H1 (cell line): ENCODE measurements around the gene DOCK10. TPM values are rescaled to one million over a fixed set of nuclear protein-coding genes. Genes with fewer than 3 reads are reported as not detected.

Experiments used
- CTCF ChIA-PET: fragments of 300-600 bp; sonication (Branson Sonifier 250); formaldehyde crosslinking; loops from one replicate; lab custom pipeline; 2021; ENCODE audit not compliant: partially characterized antibody; lab: Charles Lee
- POLR2A ChIA-PET: fragments of 300-600 bp; sonication (Branson Sonifier 250); formaldehyde crosslinking; loops from one replicate; lab custom pipeline; 2021; ENCODE audit warnings: inconsistent platforms; ENCODE audit not compliant: partially characterized antibody; lab: Charles Lee
- DNase-seq, 2 experiments: peaks; one replicate each; pipeline versions ENCODE4 v3.0.0 to v3.0.0-alpha.2; 2010 to 2022; ENCODE audit warnings: low spot score in 2 of 2, low read depth in 1 of 2, mixed read lengths in 1 of 2
- FAIRE-seq: peaks from 2 replicates; lab custom pipeline; 2011; peaks lifted over from hg19 to GRCh38; lab: Jason Lieb, UNC
- H2AFZ ChIP-seq: 2 replicates; pipeline ENCODE4 v1.8.1; 2012; ENCODE audit warnings: low read length, inconsistent platforms
- H2AK5ac ChIP-seq: 2 replicates; pipeline ENCODE4 v1.6.1; 2013; ENCODE audit warnings: low read depth, low read length
- H2BK120ac ChIP-seq: replicated peaks from 2 replicates; pipeline ENCODE3; 2013; ENCODE audit warnings: low read depth, low read length, inconsistent platforms
- H2BK12ac ChIP-seq: 2 replicates; pipeline ENCODE4 v1.6.1; 2013; ENCODE audit warnings: low read depth, low read length
- H2BK15ac ChIP-seq: 2 replicates; pipeline ENCODE4 v1.6.1; 2013; ENCODE audit warnings: low read length
- H2BK20ac ChIP-seq: 2 replicates; pipeline ENCODE4 v1.6.1; 2013; ENCODE audit warnings: low read length
- H2BK5ac ChIP-seq: 2 replicates; pipeline ENCODE4 v1.6.1; 2013; ENCODE audit warnings: low read depth, low read length
- H3K14ac ChIP-seq: 2 replicates; pipeline ENCODE4 v1.6.1; 2013; ENCODE audit warnings: inconsistent platforms; ENCODE audit not compliant: insufficient read length
- H3K18ac ChIP-seq: 2 replicates; pipeline ENCODE4 v1.6.1; 2013; ENCODE audit warnings: low read length; ENCODE audit errors: extremely low read depth
- H3K23ac ChIP-seq: 2 replicates; pipeline ENCODE4 v1.6.1; 2013; ENCODE audit warnings: inconsistent platforms; ENCODE audit not compliant: insufficient read length
- H3K23me2 ChIP-seq: 2 replicates; pipeline ENCODE4 v1.6.1; 2013; ENCODE audit warnings: low read depth, low read length
- H3K27ac ChIP-seq: 2 replicates; pipeline ENCODE4 v1.6.1; 2011; ENCODE audit warnings: low read depth, low read length, inconsistent platforms
- H3K27me3 ChIP-seq, 4 experiments: replicated peaks in 1 of 4; 1 replicate in 1 of 4; 2 replicates in 3 of 4; pipeline versions ENCODE4 v1.6.1 to v1.8.1; 2011 to 2013; ENCODE audit warnings: low read length in 3 of 4, mild to moderate bottlenecking in 3 of 4, inconsistent platforms in 2 of 4, mixed read lengths in 2 of 4, moderate library complexity in 1 of 4; ENCODE audit not compliant: control insufficient read depth in 3 of 4, insufficient read depth in 3 of 4; ENCODE audit errors: extremely low read depth in 1 of 4
- H3K36me3 ChIP-seq, 4 experiments: 2 replicates each; pipeline versions ENCODE4 v1.6.1 to v1.8.1; 2011 to 2013; ENCODE audit warnings: mild to moderate bottlenecking in 4 of 4, low read length in 3 of 4, moderate library complexity in 2 of 4, control low read depth in 1 of 4, inconsistent platforms in 1 of 4; ENCODE audit not compliant: insufficient read depth in 4 of 4, control insufficient read depth in 2 of 4
- H3K4ac ChIP-seq: replicated peaks from 2 replicates; pipeline ENCODE3; 2013; ENCODE audit warnings: low read length, low read depth, mixed read lengths, inconsistent platforms; ENCODE audit not compliant: insufficient read length
- H3K4me1 ChIP-seq, 4 experiments: replicated peaks in 1 of 4; 1 replicate in 1 of 4; 2 replicates in 3 of 4; pipeline versions ENCODE4 v1.6.1 to v1.8.1; 2011 to 2013; ENCODE audit warnings: low read length in 3 of 4, inconsistent platforms in 2 of 4, mixed read lengths in 1 of 4; ENCODE audit not compliant: insufficient read depth in 4 of 4, control insufficient read depth in 3 of 4
- H3K4me2 ChIP-seq, 2 experiments: 2 replicates each; pipeline versions ENCODE4 v1.6.1 to v1.8.1; 2011 to 2013; ENCODE audit warnings: low read depth in 2 of 2, low read length in 2 of 2, control low read depth in 1 of 2, inconsistent platforms in 1 of 2, mild to moderate bottlenecking in 1 of 2; ENCODE audit not compliant: insufficient read depth in 1 of 2
- H3K4me3 ChIP-seq, 4 experiments: fragments of 200-600, 300-600 bp in 1 of 4; sonication (generic), shearing (Covaris generic), sonication (Bioruptor Twin) in 1 of 4; 2 replicates each; pipeline versions ENCODE4 v1.5.1 to v1.8.1; 2011 to 2016; ENCODE audit warnings: low read length in 4 of 4, low read depth in 3 of 4, control low read depth in 2 of 4, inconsistent platforms in 2 of 4, mild to moderate bottlenecking in 2 of 4, mixed read lengths in 1 of 4, moderate library complexity in 1 of 4; ENCODE audit not compliant: insufficient read depth in 2 of 4; ENCODE audit errors: extremely low read depth in 1 of 4
- H3K56ac ChIP-seq: replicated peaks from 2 replicates; pipeline ENCODE3; 2013; ENCODE audit warnings: low read depth, mild to moderate bottlenecking, mixed read lengths, low read length, inconsistent platforms; ENCODE audit not compliant: insufficient read length
- H3K79me1 ChIP-seq: 2 replicates; pipeline ENCODE4 v1.6.1; 2013; ENCODE audit warnings: low read depth, low read length, control low read depth
- H3K79me2 ChIP-seq, 2 experiments: 2 replicates each; pipeline versions ENCODE4 v1.6.1 to v1.8.1; 2012 to 2013; ENCODE audit warnings: low read length in 2 of 2, mild to moderate bottlenecking in 2 of 2, inconsistent platforms in 1 of 2; ENCODE audit not compliant: insufficient read depth in 2 of 2, control insufficient read depth in 1 of 2
- H3K9ac ChIP-seq, 4 experiments: replicated peaks in 1 of 4; 1 replicate in 1 of 4; 2 replicates in 3 of 4; pipeline versions ENCODE4 v1.6.1 to v1.8.1; 2011 to 2013; ENCODE audit warnings: low read depth in 3 of 4, low read length in 3 of 4, control low read depth in 2 of 4, mild to moderate bottlenecking in 2 of 4, moderate library complexity in 2 of 4, inconsistent platforms in 1 of 4; ENCODE audit errors: extremely low read depth in 1 of 4
- H3K9me3 ChIP-seq, 2 experiments: 2 replicates each; pipeline versions ENCODE4 v1.6.1 to v1.8.1; 2012 to 2013; ENCODE audit warnings: mild to moderate bottlenecking in 2 of 2, moderate library complexity in 2 of 2, control low read depth in 1 of 2, inconsistent platforms in 1 of 2, low read depth in 1 of 2, low read length in 1 of 2, mixed read lengths in 1 of 2; ENCODE audit not compliant: insufficient read depth in 2 of 2
- H4K20me1 ChIP-seq, 2 experiments: replicated peaks in 1 of 2; 2 replicates each; pipeline versions ENCODE3 to v1.8.1; 2011 to 2013; ENCODE audit warnings: inconsistent platforms in 2 of 2, low read length in 2 of 2, mild to moderate bottlenecking in 1 of 2; ENCODE audit not compliant: insufficient read depth in 2 of 2, control insufficient read depth in 1 of 2
- H4K5ac ChIP-seq: 2 replicates; pipeline ENCODE4 v1.6.1; 2013; ENCODE audit warnings: low read length, low read depth, mixed read lengths, inconsistent platforms; ENCODE audit not compliant: insufficient read length
- H4K8ac ChIP-seq: 2 replicates; pipeline ENCODE4 v1.8.0; 2013; ENCODE audit warnings: mild to moderate bottlenecking, moderate library complexity, low read length, inconsistent platforms; ENCODE audit not compliant: insufficient read depth; ENCODE audit errors: extremely low read depth
- H4K91ac ChIP-seq: replicated peaks from 2 replicates; pipeline ENCODE3; 2013; ENCODE audit warnings: low read length, mixed read lengths, inconsistent platforms; ENCODE audit not compliant: insufficient read length
- ASH2L ChIP-seq: fragments of 200-600, 300-600 bp; sonication (generic); IDR thresholded peaks from one replicate; pipeline ENCODE4 v1.7.1; 2017; ENCODE audit warnings: low read length
- BACH1 ChIP-seq: IDR thresholded peaks from 2 replicates; pipeline ENCODE4 v1.6.1; 2012; ENCODE audit warnings: low read length, improper control_type of control experiment
- FOSL1 ChIP-seq: IDR thresholded peaks from 2 replicates; pipeline ENCODE4 v1.6.1; 2011; ENCODE audit warnings: mild to moderate bottlenecking, low read depth, low read length, moderate library complexity; ENCODE audit not compliant: insufficient read depth
- JUN ChIP-seq: IDR thresholded peaks from 2 replicates; pipeline ENCODE4 v1.6.1; 2011; ENCODE audit warnings: low read depth, mild to moderate bottlenecking, improper control_type of control experiment, low read length
- JUND ChIP-seq: IDR thresholded peaks from 2 replicates; pipeline ENCODE4 v1.6.1; 2011; ENCODE audit warnings: mild to moderate bottlenecking, improper control_type of control experiment, low read length
- NANOG ChIP-seq: IDR thresholded peaks from 2 replicates; pipeline ENCODE4 v1.6.1; 2011; ENCODE audit warnings: low read length, low read depth, mild to moderate bottlenecking, inconsistent platforms; ENCODE audit not compliant: insufficient read depth, poor library complexity, severe bottlenecking
- SIN3A ChIP-seq, 2 experiments: IDR thresholded peaks in 1 of 2; conservative IDR thresholded peaks in 1 of 2; 2 replicates each; pipeline ENCODE4 v1.6.1; 2011 to 2012; ENCODE audit warnings: low read length in 2 of 2, improper control_type of control experiment in 1 of 2, low read depth in 1 of 2, mild to moderate bottlenecking in 1 of 2
- WGBS, 2 experiments: shearing (Covaris generic) in 1 of 2; methylation state at CpG; one replicate each; pipeline versions ENCODE4 v1.1.6 to v1.1.7; 2013 to 2015; ENCODE audit warnings: low lambda C conversion rate in 2 of 2, mixed read lengths in 2 of 2, inconsistent platforms in 1 of 2, low coverage in 1 of 2, missing lambda C conversion rate in 1 of 2; ENCODE audit not compliant: insufficient replicate concordance in 2 of 2, insufficient coverage in 1 of 2, insufficient read length in 1 of 2; ENCODE audit errors: extremely low coverage in 1 of 2, missing lambda C conversion rate in 1 of 2; 5-methylcytosine and 5-hydroxymethylcytosine counted together
- polyA plus RNA-seq, 7 experiments: library from polyadenylated mRNA; depleted of rRNA in 3 of 7; stranded (reverse) in 5 of 7; unstranded in 2 of 7; fragments of >200 nt in 5 of 7; fragments of 200-250 nt in 2 of 7; gene quantifications; 1 replicate in 5 of 7; 2 replicates in 1 of 7; 4 replicates in 1 of 7; pipeline versions ENCODE4 v1.2.1 to v1.2.3, GENCODE V29; 2011 to 2013; ENCODE audit warnings: missing spikeins in 2 of 7, mixed read lengths in 2 of 7
- total RNA-seq: library from RNA; stranded (reverse); fragmentation: NEBNext Ultra II Directional; extraction: Animal tissue kit (Norgen Biotek cat#: 25700); gene quantifications from 2 replicates; pipeline ENCODE4 v1.2.1, GENCODE V29; 2021

Gene DOCK10
- total and polyA plus RNA-seq, 2 of the 8 experiments (the other 6 are each of a cell fraction or from before 2014, with no cell fraction given), result 0.33 to 1.6 TPM

DNA sequence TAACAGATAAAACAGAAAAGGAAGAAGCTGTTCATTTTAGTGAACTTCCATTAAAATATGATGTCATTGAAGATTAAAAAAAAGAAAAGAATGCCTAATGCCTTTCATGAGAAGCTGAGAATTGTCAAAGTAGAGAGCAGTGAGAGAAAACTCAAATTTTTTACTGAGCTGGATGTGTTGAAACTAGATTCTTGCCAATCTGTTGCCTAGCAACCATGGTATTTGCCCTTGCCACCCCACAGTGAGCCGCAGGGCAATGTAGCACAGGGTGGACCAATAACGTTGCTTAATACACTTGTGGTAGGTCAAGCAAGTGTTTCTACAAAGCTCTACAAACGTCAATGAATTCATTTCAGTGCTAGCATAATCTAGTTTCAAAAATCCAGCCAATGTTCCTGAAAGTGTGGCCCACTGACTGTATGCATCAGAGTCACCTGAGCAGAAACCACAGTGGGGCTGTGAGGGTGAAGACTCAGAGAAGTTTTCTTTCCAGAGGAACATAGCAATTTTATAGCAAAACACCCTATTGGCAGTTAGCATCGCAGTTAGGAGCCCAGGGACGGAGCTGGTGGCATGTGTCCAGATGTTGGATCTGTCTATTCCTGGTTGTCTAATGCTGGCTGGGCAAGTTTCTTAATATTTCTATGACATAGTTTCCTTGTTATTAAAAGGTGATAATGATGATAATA lies 132.2 kb downstream of the DOCK10 start:
- DNase-seq (no peak), FAIRE-seq (no peak)
- TF ChIP-seq JUN, result no peak
- no peak for TF ChIP-seq ASH2L
- TF ChIP-seq BACH1, result no peak
- TF ChIP-seq FOSL1, result no peak
- TF ChIP-seq NANOG, result no peak
- TF ChIP-seq JUND, result no peak
- no peak for TF ChIP-seq SIN3A (conservative IDR thresholded peaks at IDR 0.05 in 1 of 2, IDR thresholded peaks at IDR 0.05 in 1 of 2; ENCODE audit: low read depth in 1 of 2, low read length in 2 of 2)
- Histone ChIP-seq H2BK12ac (no peak overlapping the region), H4K91ac (no peak overlapping the region), H3K36me3 (no peaks in the 10 kb centered on the region), H3K56ac (no peak overlapping the region), H3K9ac (peak overlapping the region in 1 of 4 experiments; percentile 34; a peak in 1 of 7 replicates), H3K9me3 (no peaks in the 10 kb centered on the region), H3K27me3 (no peaks in the 10 kb centered on the region), H3K27ac (no peak overlapping the region), H3K4me1 (0 out of 7 replicates have a peak, but pooled peaks cover 0 to 3% (median 0%) of the 10 kb centered on the region in 4 experiments), H3K23me2 (no peaks in the 10 kb centered on the region; the same call in 1 of the 2 replicates), H2BK15ac (no peak overlapping the region), H4K20me1 (no peaks in the 10 kb centered on the region), H3K79me1 (no peaks in the 10 kb centered on the region), H3K23ac (no peak overlapping the region), H2BK20ac (no peak overlapping the region), H2AK5ac (no peak overlapping the region), H3K4ac (no peak overlapping the region), H2BK5ac (no peak overlapping the region), H3K79me2 (no peaks in the 10 kb centered on the region), H2AFZ (no peak overlapping the region), H3K14ac (no peak overlapping the region), H3K4me3 (no peak overlapping the region), H4K8ac (no peak overlapping the region), H2BK120ac (no peak overlapping the region), H3K18ac (no peak overlapping the region), H3K4me2 (no peak overlapping the region), H4K5ac (no peak overlapping the region)
- ChIA-PET CTCF (interaction anchor here (0.6 kb wide), 2 partner anchors 78 to 182 kb away, joined by 3 to 4 read pairs; no protein-coding TSS in a partner anchor), POLR2A (no interaction called here)
- 84% methylated on average over 5 of the region's 5 CpGs; no CpG with 5 or more reads in 1 of the 2 experiments for WGBS, 2 experiments
